AG09319 (cell line): ENCODE measurements around the gene HPX.
"Not testable (repeated sequence)": the region's sequence is repeated elsewhere in the genome, so short reads cannot be mapped to it uniquely, and the experiment has no call there.

Experiments used
- DNase-seq: peaks from one replicate; pipeline ENCODE4 v3.0.0-alpha.2; 2010; ENCODE audit warnings: low read depth; ENCODE audit errors: extremely low read depth
- CTCF ChIP-seq: IDR thresholded peaks from 2 replicates; pipeline ENCODE4 v1.5.1; 2011; ENCODE audit warnings: low read depth, mild to moderate bottlenecking, inconsistent platforms, low read length, moderate library complexity

The HPX gene

DNA sequence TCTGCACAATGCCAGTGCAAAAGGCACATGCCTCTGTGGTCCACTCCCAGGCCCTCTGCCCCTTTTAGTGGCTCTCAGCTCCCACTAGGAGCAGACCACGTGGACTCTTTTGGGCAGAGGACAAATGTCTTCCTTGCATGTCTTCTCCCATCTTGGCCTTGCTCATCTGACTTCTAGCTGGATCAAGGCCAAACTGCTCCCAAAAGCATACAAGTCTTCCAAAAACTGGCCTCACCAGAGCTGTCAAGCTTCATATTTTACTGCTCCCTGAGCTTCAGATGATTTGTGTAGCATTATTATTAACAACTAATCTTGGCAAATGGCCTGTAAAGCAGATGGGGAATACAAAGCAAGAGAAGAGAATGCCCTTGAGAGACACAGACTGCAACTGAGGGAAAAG, 43.6 kb downstream of the HPX start:
- no peak for DNase-seq
- no peak for TF ChIP-seq CTCF

DNA sequence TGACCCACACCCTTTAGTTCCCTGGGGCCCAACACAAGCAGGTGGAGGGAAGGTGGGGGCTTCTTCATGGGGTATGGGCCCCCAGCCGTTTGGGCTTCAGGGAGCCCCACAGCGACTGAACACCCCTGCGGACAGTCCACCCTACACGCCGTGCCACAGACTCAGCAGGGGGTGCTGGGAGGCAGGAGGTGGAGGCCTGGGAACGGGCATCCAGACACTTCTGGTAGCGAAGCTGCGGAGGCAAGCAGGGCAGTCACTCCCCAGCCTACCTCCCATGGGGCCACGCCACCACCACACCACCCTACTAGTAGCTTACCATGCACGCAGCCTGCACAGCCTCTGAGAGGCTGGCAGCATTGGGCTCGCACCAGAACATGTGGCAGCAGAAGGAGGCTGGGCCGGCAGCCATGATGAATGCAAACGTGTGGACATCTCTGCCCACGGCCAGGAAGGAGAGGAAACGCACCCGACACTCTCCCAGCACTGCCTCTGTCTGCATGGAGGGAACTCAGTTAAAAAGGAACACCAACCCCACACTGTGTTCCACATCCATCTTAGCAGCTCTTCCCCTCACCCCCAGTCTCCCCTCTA, 45.2 kb downstream of the HPX start:
- TF ChIP-seq CTCF: no peak
- no peak for DNase-seq

DNA sequence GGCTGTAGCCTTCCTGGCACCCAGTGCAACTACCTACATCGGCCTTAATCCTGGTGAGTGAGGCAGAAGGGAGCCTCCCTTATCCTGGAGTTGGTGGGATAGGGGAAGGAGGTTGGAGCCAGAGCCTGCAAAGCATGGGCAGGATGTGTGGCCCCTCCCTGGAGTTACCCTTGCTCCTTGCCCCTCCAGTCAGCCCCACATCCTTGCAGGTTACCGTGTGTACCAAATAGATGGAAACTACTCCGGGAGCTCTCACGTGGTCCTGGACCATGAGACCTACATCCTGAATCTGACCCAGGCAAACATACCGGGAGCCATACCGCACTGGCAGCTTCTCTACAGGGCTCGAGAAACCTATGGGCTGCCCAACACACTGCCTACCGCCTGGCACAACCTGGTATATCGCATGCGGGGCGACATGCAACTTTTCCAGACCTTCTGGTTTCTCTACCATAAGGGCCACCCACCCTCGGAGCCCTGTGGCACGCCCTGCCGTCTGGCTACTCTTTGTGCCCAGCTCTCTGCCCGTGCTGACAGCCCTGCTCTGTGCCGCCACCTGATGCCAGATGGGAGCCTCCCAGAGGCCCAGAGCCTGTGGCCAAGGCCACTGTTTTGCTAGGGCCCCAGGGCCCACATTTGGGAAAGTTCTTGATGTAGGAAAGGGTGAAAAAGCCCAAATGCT, 46.7 kb downstream of the HPX start:
- TF ChIP-seq CTCF: no peak
- DNase-seq: no peak

DNA sequence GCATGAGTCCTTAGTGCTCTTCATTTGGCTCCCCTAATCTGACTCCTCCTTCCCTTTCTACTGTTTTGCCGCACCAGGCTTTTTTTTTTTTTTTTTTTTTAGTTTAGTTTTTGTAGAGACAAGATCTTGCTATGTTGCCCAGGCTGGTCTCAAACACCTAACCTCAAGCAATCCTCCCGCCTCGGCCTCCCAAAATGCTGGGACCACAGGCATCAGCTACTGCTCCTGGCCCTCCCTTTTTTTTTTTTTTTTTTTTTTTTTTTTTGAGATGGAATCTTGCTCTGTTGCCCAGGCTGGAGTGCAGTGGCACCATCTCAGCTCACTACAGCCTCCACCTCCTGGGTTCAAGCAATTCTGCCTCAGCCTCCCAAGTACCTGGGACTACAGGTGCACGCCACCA, 48.5 kb downstream of the HPX start:
- not testable (repeated sequence) for DNase-seq

- no peak for TF ChIP-seq CTCF
- no peak for DNase-seq
These were observed 49.2 kb downstream of the HPX start for GRCh38 chr11:6391537-6392134.

DNA sequence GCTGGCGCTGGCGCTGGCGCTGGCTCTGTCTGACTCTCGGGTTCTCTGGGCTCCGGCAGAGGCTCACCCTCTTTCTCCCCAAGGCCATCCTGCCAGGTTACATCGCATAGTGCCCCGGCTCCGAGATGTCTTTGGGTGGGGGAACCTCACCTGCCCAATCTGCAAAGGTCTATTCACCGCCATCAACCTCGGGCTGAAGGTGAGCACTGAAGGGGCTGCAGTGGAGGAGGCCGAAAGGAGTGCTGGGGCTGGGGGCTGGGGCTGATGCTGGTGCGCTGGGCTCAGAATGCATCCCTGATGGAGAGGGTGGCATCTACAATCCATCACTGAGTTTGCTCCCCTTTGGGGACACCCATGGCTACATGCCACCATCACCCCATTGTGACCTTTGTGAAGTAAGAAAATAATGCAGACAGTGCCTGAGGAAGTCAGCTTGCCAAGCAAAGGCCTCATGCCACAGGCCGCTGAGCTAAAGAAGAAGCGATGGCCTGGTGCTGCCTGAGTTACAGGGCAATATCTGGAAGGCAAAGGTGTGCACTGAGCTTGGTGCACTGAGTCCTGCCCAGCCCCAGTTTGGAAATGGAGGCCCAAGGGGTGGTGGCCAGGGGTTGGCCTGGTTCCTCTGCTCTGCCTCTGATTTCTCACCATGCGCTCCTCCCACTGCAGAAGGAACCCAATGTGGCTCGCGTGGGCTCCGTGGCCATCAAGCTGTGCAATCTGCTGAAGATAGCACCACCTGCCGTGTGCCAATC, 49.9 kb downstream of the HPX start:
- TF ChIP-seq CTCF: no peak

GRCh38 chr11:6389905-6390717, 50.7 kb downstream of the HPX start, which contains the start of gene SMPD1:
Gene SMPD1, plus strand, starts transcription at chr11:6390474. Its CDS starts 125 bp downstream, at chr11:6390599.
- no peak for TF ChIP-seq CTCF
- DNase-seq: peak; percentile 49

More for the DNA sequence above, 49.9 kb downstream of the HPX start:
- DNase-seq: no peak
